Right atrium auricular region (tissue), 2 donors: ENCODE results near the gene SERPINA4. TPM values are rescaled to one million over a fixed set of nuclear protein-coding genes. Genes with fewer than 3 reads are reported as not detected.
A peak's percentile ranks its signal among the peaks of the same experiment; 100 is the strongest.

Experiments
- DNase-seq: peaks from one replicate; pipeline ENCODE4 v3.0.0-alpha.2; 2019; ENCODE audit warnings: low spot score
- H3K27ac ChIP-seq, 2 donors: fragments of 200-600 bp; sonication (generic); 1 replicate in 1 of 2; 2 replicates in 1 of 2; pipeline ENCODE4 v1.5.1; 2016 to 2019
- H3K27me3 ChIP-seq, 2 donors: fragments of 200-600 bp; sonication (generic); one replicate each; pipeline versions ENCODE4 v1.5.1 to v1.6.0; 2017 to 2019
- H3K36me3 ChIP-seq: fragments of 200-600 bp; sonication (generic); one replicate; pipeline ENCODE4 v1.5.1; 2016
- H3K4me1 ChIP-seq, 2 donors: fragments of 200-600 bp; sonication (generic); one replicate each; pipeline versions ENCODE4 v1.5.1 to v1.6.0; 2017 to 2019
- H3K4me3 ChIP-seq, 2 donors: fragments of 200-600 bp; sonication (generic); 1 replicate in 1 of 2; 2 replicates in 1 of 2; pipeline ENCODE4 v1.5.1; 2017 to 2019; ENCODE audit warnings: mild to moderate bottlenecking in 1 of 2, moderate library complexity in 1 of 2
- H3K9me3 ChIP-seq, 2 donors: fragments of 200-600 bp; sonication (generic); one replicate each; pipeline ENCODE4 v1.5.1; 2019
- total RNA-seq, 2 donors: library from RNA; depleted of rRNA; stranded (reverse); fragments of >200 nt; gene quantifications; one replicate each; pipeline ENCODE4 v1.1.0, GENCODE V29; 2016
- TF ChIP-seq, protein P1 (sequence below), 2 donors: fragments of 200-600 bp; sonication (generic); IDR thresholded peaks; one replicate each; pipeline ENCODE4 v1.5.1; 2019; ENCODE audit warnings: antibody characterized with exemption in 2 of 2

The SERPINA4 gene
- not detected for total RNA-seq

DNA sequence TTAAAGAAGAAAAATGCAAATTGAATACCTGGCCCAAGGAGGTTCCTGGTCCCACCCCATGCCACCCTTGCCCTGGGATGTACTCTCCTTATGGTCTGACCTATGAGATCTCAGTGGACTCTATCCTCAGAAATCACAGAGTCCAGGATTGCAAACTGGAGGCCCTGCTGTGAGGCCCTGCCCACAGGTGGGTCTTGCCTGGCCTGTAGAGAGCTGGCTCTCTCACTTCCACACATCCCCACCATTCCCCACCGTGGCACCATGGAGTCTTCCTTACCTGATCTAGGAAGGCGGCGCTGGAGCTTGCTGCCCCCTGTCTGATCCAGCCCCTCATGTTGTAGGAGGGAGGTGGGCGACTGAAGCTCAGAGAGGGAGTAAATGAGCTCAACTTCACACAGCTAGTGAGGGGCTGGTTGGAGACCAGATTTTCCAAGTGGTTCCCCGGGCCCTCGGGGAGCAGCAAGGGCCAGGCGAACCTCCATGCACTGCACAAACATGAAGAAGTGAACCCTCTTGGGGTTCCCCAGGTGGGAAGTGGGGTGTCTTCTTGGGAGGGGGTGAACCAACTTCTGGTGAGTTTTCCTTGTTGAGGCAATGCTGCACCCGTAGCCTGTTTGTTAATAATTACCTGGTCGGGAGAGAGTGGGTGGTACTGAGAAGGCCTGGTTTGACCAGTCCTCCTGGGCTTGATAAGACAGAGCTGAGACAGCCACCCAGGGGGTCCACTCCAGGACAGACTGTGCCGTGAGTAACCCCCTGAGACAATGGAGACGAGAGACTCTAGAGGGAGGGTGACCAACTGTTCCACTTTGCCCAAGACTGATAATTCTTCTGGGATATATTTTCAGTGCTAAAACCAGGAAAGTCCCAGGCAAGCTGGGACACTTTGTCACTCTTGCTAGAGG, at the start of gene SERPINA4:
SERPINA4 (plus strand) TSS at position 692 of the 905 bp plus-strand sequence. CDS start 2,041 bp downstream, outside the sequence.
- Histone ChIP-seq H3K4me3 (no peak within 1 kb of the TSS), H3K36me3 (no peaks in the 10 kb centered on the region), H3K4me1 (no peaks in the 10 kb centered on the region), H3K27ac (no peak within 1 kb of the TSS), H3K9me3 (peaks cover 0 to 7% of the 10 kb centered on the region in 2 donors), H3K27me3 (no peaks in the 10 kb centered on the region)
- TF ChIP-seq, protein P1, sequence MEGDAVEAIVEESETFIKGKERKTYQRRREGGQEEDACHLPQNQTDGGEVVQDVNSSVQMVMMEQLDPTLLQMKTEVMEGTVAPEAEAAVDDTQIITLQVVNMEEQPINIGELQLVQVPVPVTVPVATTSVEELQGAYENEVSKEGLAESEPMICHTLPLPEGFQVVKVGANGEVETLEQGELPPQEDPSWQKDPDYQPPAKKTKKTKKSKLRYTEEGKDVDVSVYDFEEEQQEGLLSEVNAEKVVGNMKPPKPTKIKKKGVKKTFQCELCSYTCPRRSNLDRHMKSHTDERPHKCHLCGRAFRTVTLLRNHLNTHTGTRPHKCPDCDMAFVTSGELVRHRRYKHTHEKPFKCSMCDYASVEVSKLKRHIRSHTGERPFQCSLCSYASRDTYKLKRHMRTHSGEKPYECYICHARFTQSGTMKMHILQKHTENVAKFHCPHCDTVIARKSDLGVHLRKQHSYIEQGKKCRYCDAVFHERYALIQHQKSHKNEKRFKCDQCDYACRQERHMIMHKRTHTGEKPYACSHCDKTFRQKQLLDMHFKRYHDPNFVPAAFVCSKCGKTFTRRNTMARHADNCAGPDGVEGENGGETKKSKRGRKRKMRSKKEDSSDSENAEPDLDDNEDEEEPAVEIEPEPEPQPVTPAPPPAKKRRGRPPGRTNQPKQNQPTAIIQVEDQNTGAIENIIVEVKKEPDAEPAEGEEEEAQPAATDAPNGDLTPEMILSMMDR (IDR thresholded peaks at IDR 0.05), result no peak
- no peak for DNase-seq

GRCh38 chr14:94514351-94514750, 46.9 kb upstream of the SERPINA4 start:
- Histone ChIP-seq H3K27me3 (no peaks in the 10 kb centered on the region), H3K27ac (no peak overlapping the region), H3K36me3 (no peaks in the 10 kb centered on the region), H3K4me3 (no peak overlapping the region), H3K9me3 (no peaks in the 10 kb centered on the region), H3K4me1 (no peaks in the 10 kb centered on the region)
- peak; percentile 34 for DNase-seq
- TF ChIP-seq, protein P1 (IDR thresholded peaks at IDR 0.05), result no peak

DNA sequence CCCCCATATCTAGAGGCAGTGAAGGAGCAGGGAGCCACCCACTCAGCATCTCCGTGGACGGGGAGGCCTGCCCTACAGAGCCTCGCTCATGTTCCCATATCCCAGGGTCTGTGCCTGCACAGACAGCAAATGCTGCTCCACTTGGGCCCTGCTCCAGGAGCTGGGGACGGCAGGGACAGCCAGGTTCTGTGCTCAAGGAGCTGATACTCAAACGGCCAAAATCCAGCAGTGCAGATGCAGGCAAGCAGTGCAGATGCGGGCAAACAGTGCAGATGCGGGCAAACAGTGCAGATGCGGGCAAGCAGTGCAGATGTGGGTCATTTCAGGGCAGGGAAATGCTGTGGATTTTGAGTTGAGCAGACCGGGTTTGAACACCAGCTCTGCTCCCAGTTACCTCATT, 45.8 kb upstream of the SERPINA4 start:
- H3K27me3 ChIP-seq, result no peaks in the 10 kb centered on the region
- no peaks in the 10 kb centered on the region for H3K36me3 ChIP-seq
- no peaks in the 10 kb centered on the region for H3K4me1 ChIP-seq
- no peak overlapping the region for H3K4me3 ChIP-seq
- no peak overlapping the region for H3K27ac ChIP-seq
- H3K9me3 ChIP-seq, result no peaks in the 10 kb centered on the region
- peak; percentile 26 for DNase-seq
- TF ChIP-seq, protein P1 (IDR thresholded peaks at IDR 0.05), result no peak

GRCh38 chr14:94515856-94516255, 45.4 kb upstream of the SERPINA4 start:
- Histone ChIP-seq H3K27me3 (no peaks in the 10 kb centered on the region), H3K4me3 (no peak overlapping the region), H3K9me3 (no peaks in the 10 kb centered on the region), H3K27ac (no peak overlapping the region), H3K4me1 (no peaks in the 10 kb centered on the region), H3K36me3 (no peaks in the 10 kb centered on the region)
- DNase-seq, result peak; percentile 55
- TF ChIP-seq, protein P1 (IDR thresholded peaks at IDR 0.05), result no peak

- Histone ChIP-seq H3K9me3 (no peaks in the 10 kb centered on the region), H3K4me1 (no peaks in the 10 kb centered on the region), H3K27me3 (no peaks in the 10 kb centered on the region), H3K36me3 (no peaks in the 10 kb centered on the region), H3K27ac (no peak overlapping the region), H3K4me3 (no peak overlapping the region)
- TF ChIP-seq, protein P1 (IDR thresholded peaks at IDR 0.05), result no peak
- no peak for DNase-seq
Measured at GRCh38 chr14:94517248-94517640, 44.0 kb upstream of the SERPINA4 start.
